HEK293 (cell line): Measurements from ENCODE around the gene MEF2C.

Source experiments
- CTCF ChIA-PET: fragments of 350-600 bp; formaldehyde crosslinking; extraction: SDS; loops from one replicate; lab custom pipeline; 2021; ENCODE audit warnings: antibody characterized with exemption; lab: Yijun Ruan, JAX
- POLR2A ChIA-PET: fragments of 300-600 bp; formaldehyde crosslinking; extraction: SDS; loops from one replicate; lab custom pipeline; 2020; ENCODE audit warnings: antibody characterized with exemption, inconsistent platforms; lab: Yijun Ruan, JAX
- H3K27ac ChIP-seq: fragments of 200-500 bp; sonication (Bioruptor generic); 2 replicates; pipeline ENCODE4 v1.5.1; 2014; ENCODE audit warnings: low read depth, low read length, control low read depth, inconsistent platforms; ENCODE audit errors: extremely low read depth
- H3K36me3 ChIP-seq, 2 experiments: fragments of 200-500 bp in 1 of 2; sonication (Bioruptor generic) in 1 of 2; 1 replicate in 1 of 2; 2 replicates in 1 of 2; pipeline ENCODE4 v1.5.1; 2014 to 2017; ENCODE audit warnings: inconsistent platforms in 2 of 2, low read length in 2 of 2; ENCODE audit not compliant: control insufficient read depth in 2 of 2, insufficient read depth in 1 of 2
- H3K4me1 ChIP-seq: fragments of 200-500 bp; sonication (Bioruptor generic); 2 replicates; pipeline ENCODE4 v1.5.1; 2014; ENCODE audit warnings: mild to moderate bottlenecking, low read length, inconsistent platforms; ENCODE audit not compliant: control insufficient read depth, insufficient read depth
- H3K4me3 ChIP-seq: 2 replicates; pipeline ENCODE4 v1.5.1; 2011; ENCODE audit warnings: low read depth, mild to moderate bottlenecking, control low read depth, low read length, moderate library complexity
- H3K9me3 ChIP-seq: fragments of 200-500 bp; sonication (Bioruptor generic); 2 replicates; pipeline ENCODE4 v1.5.1; 2014; ENCODE audit warnings: low read depth, low read length, inconsistent platforms; ENCODE audit not compliant: control insufficient read depth, insufficient read depth
- GLI4 ChIP-seq: fragments of 450-650 bp; formaldehyde crosslinking; IDR thresholded peaks from 2 replicates; pipeline ENCODE4 v1.5.1; 2016; ENCODE audit warnings: missing biosample characterization, missing genetic modification characterization
- INSM2 ChIP-seq: fragments of 450-650 bp; formaldehyde crosslinking; IDR thresholded peaks from 2 replicates; pipeline ENCODE4 v1.5.1; 2016; ENCODE audit warnings: missing biosample characterization, missing genetic modification characterization
- MYNN ChIP-seq: fragments of 450-650 bp; formaldehyde crosslinking; IDR thresholded peaks from 2 replicates; pipeline ENCODE4 v1.5.1; 2016; ENCODE audit warnings: missing biosample characterization, missing genetic modification characterization, borderline replicate concordance
- OSR2 ChIP-seq: fragments of 450-650 bp; formaldehyde crosslinking; IDR thresholded peaks from 2 replicates; pipeline ENCODE4 v1.5.1; 2016; ENCODE audit warnings: missing biosample characterization, missing genetic modification characterization
- REPIN1 ChIP-seq: fragments of 450-650 bp; formaldehyde crosslinking; IDR thresholded peaks from 2 replicates; pipeline ENCODE4 v1.5.1; 2017; ENCODE audit warnings: missing biosample characterization, missing genetic modification characterization, low read depth
- ZBTB21 ChIP-seq: fragments of 450-650 bp; formaldehyde crosslinking; IDR thresholded peaks from 2 replicates; pipeline ENCODE4 v1.5.1; 2017; ENCODE audit warnings: missing biosample characterization, missing genetic modification characterization
- ZNF10 ChIP-seq: fragments of 450-650 bp; formaldehyde crosslinking; IDR thresholded peaks from 2 replicates; pipeline ENCODE4 v1.5.1; 2017; ENCODE audit warnings: missing biosample characterization, missing genetic modification characterization
- ZNF239 ChIP-seq: fragments of 450-650 bp; formaldehyde crosslinking; IDR thresholded peaks from 2 replicates; pipeline ENCODE4 v1.5.1; 2016; ENCODE audit warnings: missing biosample characterization, missing genetic modification characterization
- ZNF248 ChIP-seq: fragments of 450-650 bp; formaldehyde crosslinking; IDR thresholded peaks from 2 replicates; pipeline ENCODE4 v1.5.1; 2017; ENCODE audit warnings: missing biosample characterization, missing genetic modification characterization
- ZNF26 ChIP-seq: fragments of 450-650 bp; formaldehyde crosslinking; IDR thresholded peaks from 2 replicates; pipeline ENCODE4 v1.5.1; 2016; ENCODE audit warnings: missing biosample characterization, missing genetic modification characterization
- ZNF513 ChIP-seq: fragments of 450-650 bp; IDR thresholded peaks from 2 replicates; pipeline ENCODE4 v1.5.1; 2018; ENCODE audit warnings: missing biosample characterization, missing genetic modification characterization
- ZNF529 ChIP-seq: fragments of 450-650 bp; formaldehyde crosslinking; IDR thresholded peaks from 2 replicates; pipeline ENCODE4 v1.5.1; 2017; ENCODE audit warnings: missing genetic modification characterization, missing biosample characterization; ENCODE audit not compliant: insufficient replicate concordance
- ZNF561 ChIP-seq: fragments of 450-650 bp; IDR thresholded peaks from 2 replicates; pipeline ENCODE4 v1.5.1; 2018; ENCODE audit warnings: missing biosample characterization, missing genetic modification characterization, borderline replicate concordance
- ZNF629 ChIP-seq: fragments of 450-650 bp; formaldehyde crosslinking; IDR thresholded peaks from 2 replicates; pipeline ENCODE4 v1.5.1; 2017; ENCODE audit warnings: missing biosample characterization, missing genetic modification characterization
- ZNF704 ChIP-seq: fragments of 450-650 bp; formaldehyde crosslinking; IDR thresholded peaks from 2 replicates; pipeline ENCODE4 v1.5.1; 2016; ENCODE audit warnings: missing biosample characterization, missing genetic modification characterization
- ZNF76 ChIP-seq: fragments of 450-650 bp; formaldehyde crosslinking; IDR thresholded peaks from 2 replicates; pipeline ENCODE4; 2016; ENCODE audit warnings: low read depth, missing biosample characterization, missing genetic modification characterization, borderline replicate concordance
- ZSCAN5A ChIP-seq: fragments of 450-650 bp; formaldehyde crosslinking; IDR thresholded peaks from 2 replicates; pipeline ENCODE4 v1.5.1; 2016; ENCODE audit warnings: missing biosample characterization, missing genetic modification characterization
- ZXDB ChIP-seq: fragments of 450-650 bp; formaldehyde crosslinking; IDR thresholded peaks from 2 replicates; pipeline ENCODE4 v1.5.1; 2016; ENCODE audit warnings: missing biosample characterization, missing genetic modification characterization

The MEF2C gene

GRCh38 chr5:88713818-88714217 lies 169.2 kb downstream of the MEF2C start:
- Histone ChIP-seq H3K36me3 (no peaks in the 10 kb centered on the region), H3K4me1 (no peaks in the 10 kb centered on the region), H3K4me3 (no peak overlapping the region), H3K9me3 (no peaks in the 10 kb centered on the region), H3K27ac (no peak overlapping the region)
- ChIA-PET POLR2A (no interaction called here), CTCF (interaction anchor here (0.7 to 1.6 kb wide), 5 partner anchors 10 to 935 kb away, joined by 3 to 12 read pairs (median 4); no protein-coding TSS in a partner anchor)
- TF ChIP-seq ZSCAN5A (tag by site-specific recombination) (no peak), ZNF513 (no peak)

GRCh38 chr5:88708682-88709398 lies 174.1 kb downstream of the MEF2C start:
- H3K4me1 ChIP-seq = no peaks in the 10 kb centered on the region
- no peaks in the 10 kb centered on the region for H3K9me3 ChIP-seq
- no peak overlapping the region for H3K27ac ChIP-seq
- no peak overlapping the region for H3K4me3 ChIP-seq
- ChIA-PET CTCF (interaction anchor here (1.8 to 2.5 kb wide), 2 partner anchors 18 to 928 kb away, joined by 8 to 10 read pairs; no protein-coding TSS in a partner anchor), POLR2A (no interaction called here)
- H3K36me3 ChIP-seq = no peaks in the 10 kb centered on the region
- TF ChIP-seq ZNF10 (no peak), OSR2 (tag by site-specific recombination) (no peak), REPIN1 (no peak), ZNF704 (tag by site-specific recombination) (no peak), ZNF26 (no peak), ZNF239 (tag by site-specific recombination) (no peak), ZNF629 (tag by site-specific recombination) (no peak), ZNF561 (tag by site-specific recombination) (no peak), ZNF529 (tag by site-specific recombination) (no peak), GLI4 (tag by site-specific recombination) (no peak), ZNF248 (no peak), ZBTB21 (tag by site-specific recombination) (no peak), ZXDB (no peak), MYNN (tag by site-specific recombination) (no peak), INSM2 (tag by site-specific recombination) (no peak), ZNF76 (tag by site-specific recombination) (no peak)
